ENCODE data around the gene LCN2.

DNA sequence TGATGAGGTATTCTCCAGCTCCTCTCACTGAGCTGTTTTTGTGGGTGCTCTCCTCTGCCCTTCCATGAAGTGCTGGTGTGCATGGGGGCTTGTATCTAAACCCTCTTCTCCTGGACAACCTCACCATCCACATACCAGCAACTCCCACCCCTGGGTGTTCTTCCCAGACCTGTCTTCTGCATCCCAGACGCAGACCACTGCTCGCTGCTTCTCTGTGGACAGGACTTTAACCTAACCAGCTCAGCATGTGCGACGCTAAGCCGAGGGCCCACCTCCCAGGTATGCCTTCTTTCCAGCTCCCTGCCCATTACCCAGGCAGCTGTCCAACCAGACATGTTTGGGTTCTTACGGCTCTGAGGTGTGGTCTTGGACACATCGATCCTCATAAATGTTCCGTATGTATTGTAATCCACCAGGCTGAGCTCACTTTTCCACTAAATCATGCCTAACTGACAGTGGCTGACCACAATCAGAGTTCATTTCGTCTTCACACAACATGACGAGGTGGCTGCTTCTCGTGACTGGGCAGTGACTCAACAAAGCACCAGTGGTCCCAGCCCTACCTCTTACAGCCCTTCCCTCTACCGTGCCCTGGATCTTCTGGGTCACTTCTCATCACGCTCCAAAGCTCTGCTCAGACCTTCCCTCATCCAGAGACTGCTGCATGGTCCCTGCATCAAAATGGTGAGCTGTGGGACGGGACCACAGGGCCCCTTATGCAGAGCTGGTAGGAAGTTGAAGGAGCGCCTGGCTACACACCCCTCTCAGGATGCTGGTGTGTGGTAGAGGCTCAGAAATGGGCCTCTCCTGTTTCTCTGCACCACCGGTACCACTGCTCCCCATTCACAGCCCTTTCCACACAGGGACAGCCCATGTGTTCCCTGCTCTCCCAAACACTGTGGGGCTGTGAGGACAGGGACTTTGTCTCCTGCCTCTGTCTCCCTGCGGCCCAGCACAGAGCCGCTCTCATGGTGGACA is 12.1 kb upstream of the LCN2 start:
- TF ChIP-seq POLR2AphosphoS5 (IDR thresholded peaks at IDR 0.05; ENCODE audit: low read depth), result no peak
- TF ChIP-seq, protein P1, sequence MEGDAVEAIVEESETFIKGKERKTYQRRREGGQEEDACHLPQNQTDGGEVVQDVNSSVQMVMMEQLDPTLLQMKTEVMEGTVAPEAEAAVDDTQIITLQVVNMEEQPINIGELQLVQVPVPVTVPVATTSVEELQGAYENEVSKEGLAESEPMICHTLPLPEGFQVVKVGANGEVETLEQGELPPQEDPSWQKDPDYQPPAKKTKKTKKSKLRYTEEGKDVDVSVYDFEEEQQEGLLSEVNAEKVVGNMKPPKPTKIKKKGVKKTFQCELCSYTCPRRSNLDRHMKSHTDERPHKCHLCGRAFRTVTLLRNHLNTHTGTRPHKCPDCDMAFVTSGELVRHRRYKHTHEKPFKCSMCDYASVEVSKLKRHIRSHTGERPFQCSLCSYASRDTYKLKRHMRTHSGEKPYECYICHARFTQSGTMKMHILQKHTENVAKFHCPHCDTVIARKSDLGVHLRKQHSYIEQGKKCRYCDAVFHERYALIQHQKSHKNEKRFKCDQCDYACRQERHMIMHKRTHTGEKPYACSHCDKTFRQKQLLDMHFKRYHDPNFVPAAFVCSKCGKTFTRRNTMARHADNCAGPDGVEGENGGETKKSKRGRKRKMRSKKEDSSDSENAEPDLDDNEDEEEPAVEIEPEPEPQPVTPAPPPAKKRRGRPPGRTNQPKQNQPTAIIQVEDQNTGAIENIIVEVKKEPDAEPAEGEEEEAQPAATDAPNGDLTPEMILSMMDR (conservative IDR thresholded peaks at IDR 0.05; ENCODE audit: low read depth in 2 of 2), result no peak
- no peak for TF ChIP-seq EZH2 (IDR thresholded peaks at IDR 0.05; ENCODE audit: low read depth, unreplicated experiment)
- TF ChIP-seq EZH2phosphoT487 (IDR thresholded peaks at IDR 0.05; ENCODE audit: unreplicated experiment), result no peak
- no peak for TF ChIP-seq ZNF114 (CRISPR knock-in tag; IDR thresholded peaks at IDR 0.05)

Data from GM23338 (cell line).